GM12874 (cell line): Measurements from ENCODE around the gene SLC24A3.

ENCODE experiments used
- TF ChIP-seq, protein P1 (sequence below): IDR thresholded peaks from 2 replicates; pipeline ENCODE4 v1.5.1; 2011; ENCODE audit warnings: low read depth, mild to moderate bottlenecking, control low read depth, low read length, moderate library complexity; ENCODE audit not compliant: insufficient read depth

The SLC24A3 gene

DNA sequence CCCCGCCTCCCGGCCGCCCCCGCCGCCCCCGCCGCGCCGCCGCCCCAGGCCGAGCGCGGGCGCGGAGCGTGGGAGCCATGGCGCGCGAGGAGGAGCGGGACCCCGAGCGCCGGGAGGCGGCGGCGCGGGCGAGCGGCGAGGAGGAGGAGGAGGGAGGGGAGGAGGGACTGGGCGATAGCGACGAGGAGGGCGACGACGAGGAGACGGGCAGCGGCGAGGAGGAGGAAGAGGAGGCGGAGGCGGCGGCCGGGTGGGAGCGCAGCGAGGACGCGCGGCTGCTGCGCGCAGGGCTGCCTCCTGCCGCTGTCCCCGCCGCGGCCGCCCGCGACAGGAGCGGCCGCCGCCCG lies at the start of gene SLC24A3:
TSS of gene SLC24A3 (plus strand) at position 174 of the 347 bp plus-strand sequence.
- TF ChIP-seq, protein P1, sequence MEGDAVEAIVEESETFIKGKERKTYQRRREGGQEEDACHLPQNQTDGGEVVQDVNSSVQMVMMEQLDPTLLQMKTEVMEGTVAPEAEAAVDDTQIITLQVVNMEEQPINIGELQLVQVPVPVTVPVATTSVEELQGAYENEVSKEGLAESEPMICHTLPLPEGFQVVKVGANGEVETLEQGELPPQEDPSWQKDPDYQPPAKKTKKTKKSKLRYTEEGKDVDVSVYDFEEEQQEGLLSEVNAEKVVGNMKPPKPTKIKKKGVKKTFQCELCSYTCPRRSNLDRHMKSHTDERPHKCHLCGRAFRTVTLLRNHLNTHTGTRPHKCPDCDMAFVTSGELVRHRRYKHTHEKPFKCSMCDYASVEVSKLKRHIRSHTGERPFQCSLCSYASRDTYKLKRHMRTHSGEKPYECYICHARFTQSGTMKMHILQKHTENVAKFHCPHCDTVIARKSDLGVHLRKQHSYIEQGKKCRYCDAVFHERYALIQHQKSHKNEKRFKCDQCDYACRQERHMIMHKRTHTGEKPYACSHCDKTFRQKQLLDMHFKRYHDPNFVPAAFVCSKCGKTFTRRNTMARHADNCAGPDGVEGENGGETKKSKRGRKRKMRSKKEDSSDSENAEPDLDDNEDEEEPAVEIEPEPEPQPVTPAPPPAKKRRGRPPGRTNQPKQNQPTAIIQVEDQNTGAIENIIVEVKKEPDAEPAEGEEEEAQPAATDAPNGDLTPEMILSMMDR, result no peak

DNA sequence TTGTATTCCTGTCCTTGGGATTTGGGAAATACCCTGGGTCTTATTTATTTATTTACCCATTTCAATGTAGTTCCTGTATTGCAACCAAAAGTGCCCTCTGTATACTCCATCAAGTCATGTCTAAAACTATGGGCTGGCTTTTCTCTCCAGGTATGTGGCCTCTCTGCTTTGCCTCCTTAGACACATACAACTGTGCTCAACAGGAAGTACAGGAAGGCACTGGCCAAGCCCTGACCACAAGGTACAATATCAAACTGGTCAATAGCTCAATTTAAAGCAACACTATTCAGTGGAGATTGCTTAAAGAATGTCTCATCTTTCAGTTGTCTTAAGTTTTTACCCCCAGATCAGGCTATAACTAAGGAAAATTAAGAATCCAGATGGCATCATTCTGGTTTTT lies 42.3 kb upstream of the SLC24A3 start:
- TF ChIP-seq, protein P1, result no peak

DNA sequence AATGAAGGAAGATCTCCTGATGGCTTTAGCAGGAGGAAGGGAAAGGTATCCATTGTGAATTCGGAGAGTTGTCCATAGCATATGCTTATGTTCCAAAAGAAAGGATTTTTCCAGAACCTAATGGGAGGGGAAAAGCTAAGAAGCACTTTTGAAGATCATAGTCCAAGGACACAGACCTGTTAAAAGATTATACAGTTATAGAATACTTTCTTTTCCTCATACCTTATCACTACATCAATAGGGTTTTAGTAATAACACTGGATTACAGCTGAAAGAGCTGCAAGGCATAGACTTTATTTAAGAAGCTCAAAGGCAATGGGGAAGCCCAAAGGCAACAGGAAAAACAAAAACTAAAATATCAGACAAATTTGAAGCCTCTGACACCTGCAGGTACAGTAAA lies 39.8 kb upstream of the SLC24A3 start:
- TF ChIP-seq, protein P1, result no peak

DNA sequence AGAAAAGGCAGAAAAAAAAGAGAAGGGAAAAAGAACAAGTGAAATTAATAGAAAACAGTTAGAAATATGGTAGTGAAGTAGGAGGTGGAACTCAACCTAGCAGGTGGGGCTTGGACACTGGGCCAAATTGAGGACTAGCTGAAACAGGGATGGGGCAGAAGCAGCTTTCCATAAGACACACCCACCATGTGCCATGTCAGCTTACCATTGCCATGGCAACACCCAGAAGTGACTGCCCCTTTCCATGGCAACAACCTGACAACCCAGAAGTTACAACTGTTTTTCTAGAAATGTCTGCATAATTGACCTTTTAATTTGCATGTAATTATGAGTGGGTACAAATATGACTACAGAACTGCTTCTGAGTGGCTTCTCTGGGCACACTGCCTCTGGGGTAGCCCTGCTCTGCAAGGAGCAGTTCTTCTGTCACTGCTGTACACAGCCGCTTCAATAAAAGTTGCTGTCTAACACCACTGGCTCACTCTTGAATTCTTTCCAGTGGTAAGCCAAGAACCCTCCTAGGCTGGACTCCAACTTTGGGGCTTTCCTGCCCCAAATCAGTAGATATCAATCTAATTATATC lies 35.9 kb upstream of the SLC24A3 start:
- TF ChIP-seq, protein P1, result no peak

DNA sequence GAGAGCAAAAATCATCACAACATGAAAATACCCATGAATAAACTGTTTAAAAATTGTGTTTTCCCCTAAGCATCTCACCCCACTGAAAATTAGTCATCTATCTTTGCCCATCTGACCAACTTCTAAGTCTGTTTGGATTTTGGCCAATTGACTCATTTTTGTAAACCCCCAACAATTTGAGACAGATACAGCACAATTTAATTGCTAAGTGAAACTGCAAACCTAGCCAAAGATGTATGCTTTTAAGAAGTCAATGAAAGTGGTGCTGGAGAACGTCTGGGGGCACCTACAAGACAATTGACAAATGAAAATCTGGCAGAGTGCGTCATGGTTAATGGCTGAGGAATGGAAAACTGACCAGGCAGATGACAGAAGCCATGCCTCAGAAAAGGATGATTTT lies 30.9 kb upstream of the SLC24A3 start:
- TF ChIP-seq, protein P1, result no peak

DNA sequence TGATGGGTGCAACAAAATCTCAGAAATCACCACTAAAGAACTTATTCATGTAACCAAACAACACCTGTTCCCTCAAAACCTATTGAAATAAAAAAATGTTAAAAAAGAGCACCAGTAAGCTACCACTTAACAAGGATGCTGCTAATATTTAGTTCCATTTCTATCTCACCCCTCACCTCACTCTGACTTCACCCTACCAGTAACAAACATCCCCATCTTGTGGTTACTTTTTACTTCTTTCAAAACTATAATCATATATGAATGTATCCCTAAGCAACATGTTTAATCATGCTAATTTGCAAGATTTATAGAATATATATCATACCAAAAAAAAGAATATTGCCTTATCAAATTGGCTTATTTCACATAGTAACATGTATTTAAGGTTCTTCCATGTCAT lies 27.4 kb upstream of the SLC24A3 start:
- TF ChIP-seq, protein P1, result no peak

DNA sequence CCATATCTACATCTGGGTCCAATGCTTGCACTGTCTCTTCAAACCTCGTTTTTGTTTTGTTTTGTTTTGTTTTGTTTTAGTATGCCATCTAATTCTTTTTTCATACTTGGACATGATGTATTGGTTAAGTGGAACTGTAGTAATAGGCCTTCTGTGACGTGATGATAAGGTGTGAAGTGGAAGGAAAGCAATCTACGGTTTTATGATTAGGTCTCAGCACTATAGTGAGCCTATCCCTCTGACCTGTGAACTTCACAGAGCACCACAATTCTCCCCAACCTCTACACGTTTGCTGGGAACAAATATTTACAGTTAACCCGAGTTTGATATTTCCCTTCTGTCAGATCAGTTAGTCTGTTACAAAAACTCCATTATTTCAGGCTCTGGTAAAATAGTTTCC lies 19.1 kb upstream of the SLC24A3 start:
- TF ChIP-seq, protein P1, result no peak
